Activated naive CD4-positive, alpha-beta T cell treated with anti-CD3 and anti-CD28 coated beads, Interleukin-2, amount 50 U/mL, for 16 hours (primary cell): ENCODE measurements around the gene AATK.

Source experiments
- DNase-seq: peaks from one replicate; pipeline ENCODE4 v3.0.0-alpha.2; 2020

Gene AATK

GRCh38 chr17:81166033-81166492 is at the start of gene AATK:
AATK (minus strand) TSS chr17:81166221; CDS start chr17:81165992, 229 bp downstream.
- DNase-seq = peak; percentile 21

GRCh38 chr17:81213978-81214377 is 48.0 kb upstream of the AATK start:
- DNase-seq = no peak

GRCh38 chr17:81212365-81212764 is 46.3 kb upstream of the AATK start:
- no peak for DNase-seq

GRCh38 chr17:81210868-81211267 is 44.8 kb upstream of the AATK start:
- no peak for DNase-seq

- no peak for DNase-seq
Measured at GRCh38 chr17:81210466-81210865, 44.4 kb upstream of the AATK start.

- DNase-seq = no peak
Measured at GRCh38 chr17:81209141-81209540, 43.1 kb upstream of the AATK start.

GRCh38 chr17:81208651-81209050 is 42.6 kb upstream of the AATK start:
- no peak for DNase-seq

- no peak for DNase-seq
Measured at GRCh38 chr17:81207610-81208581, 41.9 kb upstream of the AATK start.

- DNase-seq = no peak
Measured at GRCh38 chr17:81206657-81207056, 40.6 kb upstream of the AATK start.

GRCh38 chr17:81206166-81206565 is 40.1 kb upstream of the AATK start:
- DNase-seq = no peak

GRCh38 chr17:81204578-81204977 is 38.6 kb upstream of the AATK start:
- no peak for DNase-seq

GRCh38 chr17:81203136-81203535 is 37.1 kb upstream of the AATK start:
- DNase-seq = no peak

GRCh38 chr17:81202318-81202717 is 36.3 kb upstream of the AATK start:
- no peak for DNase-seq

GRCh38 chr17:81200695-81201580 is 34.9 kb upstream of the AATK start:
- no peak for DNase-seq

GRCh38 chr17:81200201-81200600 is 34.2 kb upstream of the AATK start:
- DNase-seq = no peak

- no peak for DNase-seq
Measured at GRCh38 chr17:81199482-81199830, 33.4 kb upstream of the AATK start.

- DNase-seq = no peak
Measured at GRCh38 chr17:81198826-81199481, 32.9 kb upstream of the AATK start.

- DNase-seq = no peak
Measured at GRCh38 chr17:81197831-81198490, 31.9 kb upstream of the AATK start.

- no peak for DNase-seq
Measured at GRCh38 chr17:81197409-81197795, 31.4 kb upstream of the AATK start.

GRCh38 chr17:81196505-81197408 is 30.7 kb upstream of the AATK start:
- no peak for DNase-seq

- no peak for DNase-seq
Measured at GRCh38 chr17:81195941-81196495, 30.0 kb upstream of the AATK start.
